T-cell (primary cell): Measurements from ENCODE around the gene TBXA2R. TPM values are rescaled to one million over a fixed set of nuclear protein-coding genes. Genes with fewer than 3 reads are reported as not detected.
A peak's percentile ranks its signal among the peaks of the same experiment; 100 is the strongest.

Experiments
- ATAC-seq, 4 experiments: fragments of 200-7000 bp in 3 of 4; fragments of 150-1000 bp in 1 of 4; cut with Tn5 transposase; replicated peaks in 1 of 4; 1 replicate in 3 of 4; 2 replicates in 1 of 4; pipeline ENCODE4 v1.10.0; 2021; ENCODE audit warnings: moderate library complexity in 3 of 4, mild to moderate bottlenecking in 2 of 4, moderate number of reproducible peaks in 1 of 4
- CTCF ChIA-PET, 2 donors: fragments of 300-600 bp; sonication (Branson Sonifier 250); formaldehyde crosslinking; loops; one replicate each; lab custom pipeline; 2022; ENCODE audit warnings: antibody characterized with exemption in 2 of 2; lab: Charles Lee
- POLR2A ChIA-PET, 2 donors: fragments of 300-600 bp; sonication (Branson Sonifier 250); formaldehyde crosslinking; loops; one replicate each; lab custom pipeline; 2022; ENCODE audit warnings: antibody characterized with exemption in 2 of 2; lab: Charles Lee
- DNase-seq, 35 experiments: peaks; one replicate each; pipeline versions ENCODE4 v3.0.0 to v3.0.0-alpha.2; 2013 to 2023
- H3K27ac ChIP-seq: one replicate; pipeline ENCODE4 v1.5.1; 2013; ENCODE audit warnings: low read length
- H3K27me3 ChIP-seq, 2 experiments: replicated peaks in 1 of 2; 1 replicate in 1 of 2; 2 replicates in 1 of 2; pipeline versions ENCODE4 v1.6.1 to v1.7.0; 2013; ENCODE audit warnings: low read length in 1 of 2, mixed read lengths in 1 of 2; ENCODE audit not compliant: control insufficient read depth in 2 of 2, insufficient read depth in 2 of 2; ENCODE audit errors: extremely low read depth in 1 of 2
- H3K36me3 ChIP-seq, 2 donors: 1 replicate in 1 of 2; 2 replicates in 1 of 2; pipeline versions ENCODE4 v1.6.1 to v1.7.0; 2013; ENCODE audit warnings: low read length in 1 of 2; ENCODE audit not compliant: control insufficient read depth in 2 of 2, insufficient read depth in 1 of 2; ENCODE audit errors: extremely low read depth in 1 of 2
- H3K4me1 ChIP-seq, 2 experiments: 1 replicate in 1 of 2; 2 replicates in 1 of 2; pipeline versions ENCODE4 v1.6.1 to v1.7.0; 2013; ENCODE audit warnings: low read length in 2 of 2, mixed read lengths in 1 of 2; ENCODE audit not compliant: insufficient read depth in 2 of 2, control insufficient read depth in 1 of 2; ENCODE audit errors: extremely low read depth in 1 of 2
- H3K4me3 ChIP-seq, 2 donors: 1 replicate in 1 of 2; 2 replicates in 1 of 2; pipeline versions ENCODE4 v1.5.1 to v1.7.0; 2013; ENCODE audit warnings: mild to moderate bottlenecking in 2 of 2, low read length in 1 of 2, moderate library complexity in 1 of 2; ENCODE audit not compliant: control insufficient read depth in 1 of 2; ENCODE audit errors: extremely low read depth in 1 of 2
- H3K9me3 ChIP-seq: 2 replicates; pipeline ENCODE4 v1.7.0; 2013
- H3K27ac Mint-ChIP-seq, 2 donors: one replicate each; pipeline ENCODE4 v1.8.0; 2020 to 2021; ENCODE audit warnings: mild to moderate bottlenecking in 2 of 2, mixed read lengths in 2 of 2
- H3K27me3 Mint-ChIP-seq, 2 donors: one replicate each; pipeline ENCODE4 v1.8.0; 2021 to 2022; ENCODE audit warnings: mixed read lengths in 2 of 2
- H3K36me3 Mint-ChIP-seq: one replicate; pipeline ENCODE4 v1.8.0; 2021; ENCODE audit warnings: mixed read lengths
- H3K4me1 Mint-ChIP-seq, 3 donors: one replicate each; pipeline ENCODE4 v1.8.0; 2020 to 2022; ENCODE audit warnings: mixed read lengths in 3 of 3, mild to moderate bottlenecking in 1 of 3
- H3K4me3 Mint-ChIP-seq, 3 donors: one replicate each; pipeline ENCODE4 v1.8.0; 2020 to 2022; ENCODE audit warnings: mild to moderate bottlenecking in 3 of 3, mixed read lengths in 3 of 3, moderate library complexity in 3 of 3
- H3K9me3 Mint-ChIP-seq, 3 donors: one replicate each; pipeline ENCODE4 v1.8.0; 2020 to 2022; ENCODE audit warnings: mixed read lengths in 3 of 3
- WGBS: methylation state at CpG from one replicate; pipeline ENCODE4 v1.1.5; 2013; ENCODE audit warnings: missing lambda C conversion rate; ENCODE audit not compliant: insufficient coverage; 5-methylcytosine and 5-hydroxymethylcytosine counted together
- total RNA-seq, 35 experiments: library from RNA in 6 of 35; stranded (reverse) in 6 of 35; fragments of 120-200 nt in 1 of 35; gene quantifications; one replicate each; pipeline versions ENCODE4 v1.2.1 to v1.2.4 and lab custom pipeline; 2013 to 2026

Gene TBXA2R
- total RNA-seq, 5 donors from 2014 or later (not counting 1 experiment from before 2014, with no cell fraction given) = 2.4 to 11.2 (median 7.1) TPM

- peaks cover 11% of the 10 kb centered on the region for H3K36me3 Mint-ChIP-seq
- Histone ChIP-seq H3K36me3 (peaks cover 7 to 8% of the 10 kb centered on the region in 2 donors), H3K27me3 (no peaks in the 10 kb centered on the region), H3K4me1 (peaks cover 3 to 13% of the 10 kb centered on the region in 2 experiments), H3K4me3 (no peak overlapping the region), H3K9me3 (no peaks in the 10 kb centered on the region), H3K27ac (no peak overlapping the region)
- H3K4me1 Mint-ChIP-seq = peaks cover 5 to 10% (median 6%) of the 10 kb centered on the region in 3 donors
- no peak overlapping the region for H3K4me3 Mint-ChIP-seq
- WGBS = 97% methylated on average over 59 of the region's 60 CpGs
- ATAC-seq (no peak), DNase-seq (no peak)
- no peaks in the 10 kb centered on the region for H3K27me3 Mint-ChIP-seq
- ChIA-PET CTCF (no interaction called here), POLR2A (interaction anchor here in 1 of 2 donors (0.6 kb wide), 1 partner anchor 30 kb away, joined by 10 read pairs; no protein-coding TSS in a partner anchor)
- H3K9me3 Mint-ChIP-seq = no peaks in the 10 kb centered on the region
- H3K27ac Mint-ChIP-seq = no peak overlapping the region
These were observed 28.8 kb downstream of the TBXA2R start for GRCh38 chr19:3577723-3578344.

- 94% methylated on average over 41 of the region's 78 CpGs for WGBS
- ChIA-PET CTCF (no interaction called here), POLR2A (interaction anchor here in 1 of 2 donors (0.6 to 0.7 kb wide), 2 partner anchors 9 to 29 kb away, joined by 3 to 10 read pairs; no protein-coding TSS in a partner anchor)
- Histone ChIP-seq H3K27ac (no peak overlapping the region), H3K9me3 (no peaks in the 10 kb centered on the region), H3K36me3 (peaks cover 7 to 8% of the 10 kb centered on the region in 2 donors), H3K27me3 (no peaks in the 10 kb centered on the region), H3K4me3 (no peak overlapping the region), H3K4me1 (peaks cover 8 to 19% of the 10 kb centered on the region in 2 experiments)
- no peaks in the 10 kb centered on the region for H3K27me3 Mint-ChIP-seq
- H3K4me1 Mint-ChIP-seq = peaks cover 10 to 17% (median 11%) of the 10 kb centered on the region in 3 donors
- no peak overlapping the region for H3K27ac Mint-ChIP-seq
- H3K36me3 Mint-ChIP-seq = peaks cover 11% of the 10 kb centered on the region
- no peak overlapping the region for H3K4me3 Mint-ChIP-seq
- no peaks in the 10 kb centered on the region for H3K9me3 Mint-ChIP-seq
- no peak for DNase-seq
- no peak for ATAC-seq
These were observed 29.8 kb downstream of the TBXA2R start for GRCh38 chr19:3576696-3577443.

- H3K4me1 Mint-ChIP-seq = peaks cover 14 to 21% (median 18%) of the 10 kb centered on the region in 3 donors
- H3K4me3 Mint-ChIP-seq = no peak overlapping the region
- ATAC-seq (no peak), DNase-seq (no peak)
- no peak overlapping the region for H3K27ac Mint-ChIP-seq
- no peaks in the 10 kb centered on the region for H3K27me3 ChIP-seq
- CTCF ChIA-PET = interaction anchor here in 1 of 2 donors (0.8 kb wide), 1 partner anchor 121 kb away, joined by 4 read pairs; no protein-coding TSS in a partner anchor
- no peaks in the 10 kb centered on the region for H3K9me3 ChIP-seq
- 97% methylated on average over 25 of the region's 29 CpGs for WGBS
- peaks cover 11% of the 10 kb centered on the region for H3K36me3 Mint-ChIP-seq
- no peak overlapping the region for H3K27ac ChIP-seq
- POLR2A ChIA-PET = no interaction called here
- H3K27me3 Mint-ChIP-seq = no peaks in the 10 kb centered on the region
- H3K4me1 ChIP-seq = peaks cover 8 to 22% of the 10 kb centered on the region in 2 experiments
- H3K4me3 ChIP-seq = no peak overlapping the region
- peaks cover 7 to 8% of the 10 kb centered on the region in 2 donors for H3K36me3 ChIP-seq
- H3K9me3 Mint-ChIP-seq = no peaks in the 10 kb centered on the region
These were observed 30.6 kb downstream of the TBXA2R start for GRCh38 chr19:3575949-3576673.

GRCh38 chr19:3575260-3575741, 31.4 kb downstream of the TBXA2R start:
- Mint-ChIP-seq H3K27me3 (no peaks in the 10 kb centered on the region), H3K9me3 (no peaks in the 10 kb centered on the region), H3K27ac (peak overlapping the region; percentile 31 to 39), H3K4me3 (peak overlapping the region in 2 of 3 donors; percentile 47 to 49), H3K4me1 (peaks cover 14 to 21% (median 18%) of the 10 kb centered on the region in 3 donors), H3K36me3 (peaks cover 11% of the 10 kb centered on the region)
- DNase-seq (peak in 7 of 35 experiments; percentile 26 to 44 (median 32)), ATAC-seq (no peak)
- Histone ChIP-seq H3K27me3 (no peaks in the 10 kb centered on the region), H3K4me3 (no peak overlapping the region), H3K36me3 (peaks cover 7 to 8% of the 10 kb centered on the region in 2 donors), H3K4me1 (peaks cover 8 to 22% of the 10 kb centered on the region in 2 experiments), H3K9me3 (no peaks in the 10 kb centered on the region), H3K27ac (no peak overlapping the region)
- 95% methylated on average over 13 of the region's 19 CpGs for WGBS
- ChIA-PET CTCF (interaction anchor here (0.5 to 0.8 kb wide), 2 partner anchors 23 to 122 kb away, joined by 4 read pairs; no protein-coding TSS in a partner anchor), POLR2A (interaction anchor here in 1 of 2 donors (0.6 kb wide), 1 partner anchor 7 kb away, joined by 6 read pairs; no protein-coding TSS in a partner anchor)

GRCh38 chr19:3573858-3574637, 32.6 kb downstream of the TBXA2R start:
- 67% methylated on average over 46 of the region's 55 CpGs for WGBS
- Mint-ChIP-seq H3K36me3 (peaks cover 11% of the 10 kb centered on the region), H3K9me3 (no peaks in the 10 kb centered on the region), H3K4me1 (peaks cover 14 to 21% (median 18%) of the 10 kb centered on the region in 3 donors), H3K27ac (no peak overlapping the region), H3K4me3 (peak overlapping the region; percentile 68 to 77 (median 71)), H3K27me3 (no peaks in the 10 kb centered on the region)
- ATAC-seq (peak in 1 of 4 experiments; percentile 7), DNase-seq (peak; percentile 41 to 86 (median 75))
- H3K4me1 ChIP-seq = peaks cover 8 to 22% of the 10 kb centered on the region in 2 experiments
- POLR2A ChIA-PET = no interaction called here
- H3K4me3 ChIP-seq = peak overlapping the region; percentile 74 to 77
- no peaks in the 10 kb centered on the region for H3K9me3 ChIP-seq
- peaks cover 7 to 8% of the 10 kb centered on the region in 2 donors for H3K36me3 ChIP-seq
- H3K27me3 ChIP-seq = no peaks in the 10 kb centered on the region
- H3K27ac ChIP-seq = no peak overlapping the region
- CTCF ChIA-PET = no interaction called here
